GM12878 (cell line): ENCODE measurements around the gene DHX40. TPM values are rescaled to one million over a fixed set of nuclear protein-coding genes. Genes with fewer than 3 reads are reported as not detected.

Source experiments
- E4F1 ChIP-seq: fragments of 450-650 bp; IDR thresholded peaks from 2 replicates; pipeline ENCODE4 v1.6.1; 2018; ENCODE audit warnings: borderline replicate concordance, mild to moderate bottlenecking; ENCODE audit not compliant: partially characterized antibody
- EP300 ChIP-seq, 2 experiments: fragments of 150-350 bp in 1 of 2; IDR thresholded peaks; 2 replicates each; pipeline ENCODE4 v1.6.1; 2011 to 2012; ENCODE audit warnings: low read depth in 2 of 2, low read length in 2 of 2, borderline replicate concordance in 1 of 2, improper control_type of control experiment in 1 of 2, inconsistent platforms in 1 of 2; ENCODE audit not compliant: control insufficient read depth in 1 of 2
- FOXK2 ChIP-seq: fragments of 450-650 bp; IDR thresholded peaks from 2 replicates; pipeline ENCODE4 v1.6.1; 2017; ENCODE audit warnings: mild to moderate bottlenecking, moderate library complexity
- HCFC1 ChIP-seq: fragments of 150-350 bp; IDR thresholded peaks from 2 replicates; pipeline ENCODE4 v1.6.1; 2014; ENCODE audit warnings: low read length
- MAX ChIP-seq: IDR thresholded peaks from 2 replicates; pipeline ENCODE4 v1.6.1; 2012; ENCODE audit warnings: low read depth, low read length, improper control_type of control experiment
- MEF2A ChIP-seq: IDR thresholded peaks from 2 replicates; pipeline ENCODE4 v1.6.1; 2011; ENCODE audit warnings: low read depth, mild to moderate bottlenecking, low read length, moderate library complexity; ENCODE audit not compliant: insufficient read depth
- MTA2 ChIP-seq: fragments of 450-650 bp; IDR thresholded peaks from 2 replicates; pipeline ENCODE4 v1.6.1; 2016; ENCODE audit warnings: low read depth, mild to moderate bottlenecking, moderate library complexity
- MYB ChIP-seq: fragments of 150-350 bp; IDR thresholded peaks from 2 replicates; pipeline ENCODE4 v1.6.1; 2014; ENCODE audit warnings: mild to moderate bottlenecking, low read depth, low read length, borderline replicate concordance
- RAD21 ChIP-seq: IDR thresholded peaks from 2 replicates; pipeline ENCODE4 v1.6.1; 2011; ENCODE audit warnings: mild to moderate bottlenecking, low read depth, low read length, moderate library complexity; ENCODE audit not compliant: insufficient read depth
- SMC3 ChIP-seq: IDR thresholded peaks from 2 replicates; pipeline ENCODE4 v1.6.1; 2011; ENCODE audit warnings: low read length, improper control_type of control experiment, borderline replicate concordance
- SPI1 ChIP-seq: IDR thresholded peaks from 2 replicates; pipeline ENCODE4 v1.6.1; 2011; ENCODE audit warnings: low read depth, mild to moderate bottlenecking, low read length, moderate library complexity, borderline replicate concordance; ENCODE audit not compliant: insufficient read depth
- SREBF2 ChIP-seq: IDR thresholded peaks from 2 replicates; pipeline ENCODE4 v1.6.1; 2012; ENCODE audit warnings: mild to moderate bottlenecking, low read length
- SUZ12 ChIP-seq: fragments of 200-600 bp; sonication (generic); IDR thresholded peaks from one replicate; pipeline ENCODE4 v1.6.1; 2018; ENCODE audit warnings: antibody characterized with exemption, mild to moderate bottlenecking; ENCODE audit not compliant: unreplicated experiment
- TCF3 ChIP-seq: IDR thresholded peaks from 2 replicates; pipeline ENCODE4 v1.6.1; 2012; ENCODE audit warnings: low read depth, mild to moderate bottlenecking, low read length, borderline replicate concordance; ENCODE audit not compliant: insufficient read depth
- ZBTB40 ChIP-seq: fragments of 450-650 bp; IDR thresholded peaks from 2 replicates; pipeline ENCODE4 v1.6.1; 2016; ENCODE audit warnings: mild to moderate bottlenecking, moderate library complexity, borderline replicate concordance
- ZNF217 ChIP-seq: fragments of 450-650 bp; IDR thresholded peaks from 2 replicates; pipeline ENCODE4 v1.6.1; 2017; ENCODE audit warnings: antibody characterized with exemption, mild to moderate bottlenecking
- ZNF687 ChIP-seq: fragments of 450-650 bp; IDR thresholded peaks from 2 replicates; pipeline ENCODE4 v1.6.1; 2017; ENCODE audit warnings: mild to moderate bottlenecking, moderate library complexity
- polyA plus RNA-seq, 11 experiments: library from polyadenylated mRNA; depleted of rRNA in 4 of 11; unstranded in 6 of 11; stranded (reverse) in 5 of 11; fragments of >200 nt; fragmentation: Nextera tagmentation in 4 of 11; fragmentation: Illumina TruSeq in 1 of 11; extraction: Ambion mirVana in 4 of 11; extraction: Trizol in 1 of 11; gene quantifications; 1 replicate in 1 of 11; 2 replicates in 10 of 11; pipeline versions ENCODE4 v1.2.1 to v1.2.3, GENCODE V29; 2011 to 2016; ENCODE audit warnings: inconsistent platforms in 2 of 11, missing spikeins in 2 of 11, low read depth in 1 of 11
- total RNA-seq, 4 experiments: library from RNA; depleted of rRNA in 3 of 4; stranded (reverse); fragments of >200 nt in 3 of 4; fragmentation: Illumina TruSeq in 1 of 4; extraction: Trizol in 1 of 4; gene quantifications; 2 replicates each; pipeline versions ENCODE4 v1.2.1 to v1.2.3, GENCODE V29; 2013 to 2021

Gene DHX40
- total and polyA plus RNA-seq, 10 of the 15 experiments (the other 5 are each of a cell fraction or from before 2014, with no cell fraction given), result 4.8 to 29.2 (median 12.0) TPM

GRCh38 chr17:59619298-59620063 is 54.1 kb downstream of the DHX40 start, which contains the start of gene CLTC (continued):
- TF ChIP-seq ZBTB40 (peak; percentile 91; the same call in 1 of the 2 replicates), MEF2A (peak; percentile 66), SREBF2 (peak; percentile 64; the same call in 1 of the 2 replicates), FOXK2 (no peak; the same call in none of the 2 replicates), SUZ12 (no peak), HCFC1 (peak; percentile 65), TCF3 (peak; percentile 95), MYB (0 out of 2 replicates have a peak, but pooled peaks have one; percentile 59), MAX (peak; percentile 70), ZNF687 (peak; percentile 17), RAD21 (no peak), MTA2 (peak; percentile 47), SMC3 (no peak), SPI1 (0 out of 2 replicates have a peak, but pooled peaks have one; percentile 27), E4F1 (peak; percentile 94), ZNF217 (no peak), EP300 (IDR thresholded peaks at IDR 0.05; ENCODE audit: borderline replicate concordance in 1 of 2, control insufficient read depth in 1 of 2, low read depth in 2 of 2, low read length in 2 of 2) (peak; percentile 50 to 68; a peak in 2 of 4 replicates)
